A673 (cell line): ENCODE measurements around the gene POLR3G. TPM values are rescaled to one million over a fixed set of nuclear protein-coding genes. Genes with fewer than 3 reads are reported as not detected.

Source experiments
- BruUV-seq: library from RNA; stranded (reverse); fragments of 400-500 nt; replicated peaks from 2 replicates; lab custom pipeline; 2021; lab: Mats Ljungman, UMichigan
- CTCF ChIA-PET: fragments of 300-600 bp; sonication (Branson Sonifier 250); formaldehyde crosslinking; loops from one replicate; lab custom pipeline; 2022; ENCODE audit warnings: antibody characterized with exemption; lab: Charles Lee
- POLR2A ChIA-PET: fragments of 300-600 bp; sonication (Branson Sonifier 250); formaldehyde crosslinking; loops from one replicate; lab custom pipeline; 2022; ENCODE audit warnings: antibody characterized with exemption; ENCODE audit not compliant: low non-redundant PET; lab: Charles Lee
- DNase-seq: peaks from one replicate; pipeline ENCODE4 v3.0.0-alpha.2; 2015; ENCODE audit warnings: low spot score
- H3K27ac ChIP-seq: fragments of 200-600 bp; sonication (generic); 2 replicates; pipeline ENCODE4 v1.5.1; 2016; ENCODE audit warnings: mixed run types, low read depth, mild to moderate bottlenecking, mixed read lengths, antibody characterized with exemption, low read length; ENCODE audit not compliant: poor library complexity, severe bottlenecking
- H3K27me3 ChIP-seq: fragments of 200-600 bp; sonication (generic); replicated peaks from 2 replicates; pipeline ENCODE4 v1.6.1; 2017; ENCODE audit warnings: mixed run types, low read depth, mild to moderate bottlenecking, mixed read lengths, antibody characterized with exemption, low read length; ENCODE audit not compliant: insufficient read depth, poor library complexity
- H3K36me3 ChIP-seq: fragments of 200-600 bp; sonication (generic); 2 replicates; pipeline ENCODE4 v1.6.1; 2016; ENCODE audit warnings: mixed run types, mild to moderate bottlenecking, mixed read lengths, antibody characterized with exemption, low read length; ENCODE audit not compliant: insufficient read depth, poor library complexity, severe bottlenecking
- H3K4me1 ChIP-seq: fragments of 200-600 bp; sonication (generic); 2 replicates; pipeline ENCODE4 v1.6.1; 2017; ENCODE audit warnings: mixed run types, mild to moderate bottlenecking, mixed read lengths, antibody characterized with exemption, low read length; ENCODE audit not compliant: insufficient read depth, poor library complexity, severe bottlenecking
- H3K4me3 ChIP-seq: fragments of 200-600 bp; sonication (generic); 2 replicates; pipeline ENCODE4 v1.5.1; 2016; ENCODE audit warnings: low read depth, mixed run types, mild to moderate bottlenecking, mixed read lengths, low read length; ENCODE audit not compliant: poor library complexity, severe bottlenecking
- H3K9me3 ChIP-seq: fragments of 200-600 bp; sonication (generic); 2 replicates; pipeline ENCODE4 v1.6.1; 2016; ENCODE audit warnings: mixed run types, low read depth, mild to moderate bottlenecking, mixed read lengths, antibody characterized with exemption, low read length; ENCODE audit not compliant: poor library complexity, severe bottlenecking
- EZH2 ChIP-seq: fragments of 200-600 bp; sonication (generic); IDR thresholded peaks from 2 replicates; pipeline ENCODE4 v1.6.1; 2017; ENCODE audit warnings: borderline replicate concordance, low read depth, mild to moderate bottlenecking, mixed read lengths, antibody characterized with exemption, low read length; ENCODE audit not compliant: poor library complexity, severe bottlenecking
- intact Hi-C: fragments of 100-400 bp; cut with micrococcal nuclease; formaldehyde crosslinking; loops from one replicate; pipeline ENCODE4 v1.10.0; 2022; ENCODE audit not compliant: unreplicated experiment
- total RNA-seq: library from RNA; stranded (reverse); gene quantifications from 2 replicates; pipeline ENCODE4 v1.2.3, GENCODE V29; 2021
- TF ChIP-seq, protein P1 (sequence below): fragments of 300-800, 200-600 bp; sonication (generic); conservative IDR thresholded peaks from 2 replicates; pipeline ENCODE4 v1.5.1; 2017; ENCODE audit warnings: low read depth, mild to moderate bottlenecking, antibody characterized with exemption, low read length, moderate library complexity, mixed read lengths

Gene POLR3G
- total RNA-seq, 1 experiment from 2014 or later = 10.6 TPM

- DNase-seq = no peak
- no peak for TF ChIP-seq EZH2
- TF ChIP-seq, protein P1, sequence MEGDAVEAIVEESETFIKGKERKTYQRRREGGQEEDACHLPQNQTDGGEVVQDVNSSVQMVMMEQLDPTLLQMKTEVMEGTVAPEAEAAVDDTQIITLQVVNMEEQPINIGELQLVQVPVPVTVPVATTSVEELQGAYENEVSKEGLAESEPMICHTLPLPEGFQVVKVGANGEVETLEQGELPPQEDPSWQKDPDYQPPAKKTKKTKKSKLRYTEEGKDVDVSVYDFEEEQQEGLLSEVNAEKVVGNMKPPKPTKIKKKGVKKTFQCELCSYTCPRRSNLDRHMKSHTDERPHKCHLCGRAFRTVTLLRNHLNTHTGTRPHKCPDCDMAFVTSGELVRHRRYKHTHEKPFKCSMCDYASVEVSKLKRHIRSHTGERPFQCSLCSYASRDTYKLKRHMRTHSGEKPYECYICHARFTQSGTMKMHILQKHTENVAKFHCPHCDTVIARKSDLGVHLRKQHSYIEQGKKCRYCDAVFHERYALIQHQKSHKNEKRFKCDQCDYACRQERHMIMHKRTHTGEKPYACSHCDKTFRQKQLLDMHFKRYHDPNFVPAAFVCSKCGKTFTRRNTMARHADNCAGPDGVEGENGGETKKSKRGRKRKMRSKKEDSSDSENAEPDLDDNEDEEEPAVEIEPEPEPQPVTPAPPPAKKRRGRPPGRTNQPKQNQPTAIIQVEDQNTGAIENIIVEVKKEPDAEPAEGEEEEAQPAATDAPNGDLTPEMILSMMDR = no peak
- no peaks in the 10 kb centered on the region for H3K9me3 ChIP-seq
- no peak overlapping the region for H3K27ac ChIP-seq
- intact Hi-C loops = no loop called here
- CTCF ChIA-PET = no interaction called here
- H3K4me1 ChIP-seq = no peaks in the 10 kb centered on the region
- BruUV-seq = no TSS peak
- H3K27me3 ChIP-seq = no peaks in the 10 kb centered on the region
- no peak overlapping the region for H3K4me3 ChIP-seq
- POLR2A ChIA-PET = no interaction called here
- H3K36me3 ChIP-seq = no peaks in the 10 kb centered on the region
Measured at GRCh38 chr5:90504743-90505142, 30.1 kb downstream of the POLR3G start.

GRCh38 chr5:90506221-90506620 lies 31.6 kb downstream of the POLR3G start:
- Histone ChIP-seq H3K4me1 (no peaks in the 10 kb centered on the region), H3K9me3 (no peaks in the 10 kb centered on the region), H3K4me3 (no peak overlapping the region), H3K36me3 (no peaks in the 10 kb centered on the region), H3K27ac (no peak overlapping the region), H3K27me3 (no peaks in the 10 kb centered on the region)
- no peak for TF ChIP-seq EZH2
- TF ChIP-seq, protein P1 = no peak
- DNase-seq = no peak
- BruUV-seq = no TSS peak
- intact Hi-C loops = no loop called here
- ChIA-PET POLR2A (no interaction called here), CTCF (no interaction called here)

DNA sequence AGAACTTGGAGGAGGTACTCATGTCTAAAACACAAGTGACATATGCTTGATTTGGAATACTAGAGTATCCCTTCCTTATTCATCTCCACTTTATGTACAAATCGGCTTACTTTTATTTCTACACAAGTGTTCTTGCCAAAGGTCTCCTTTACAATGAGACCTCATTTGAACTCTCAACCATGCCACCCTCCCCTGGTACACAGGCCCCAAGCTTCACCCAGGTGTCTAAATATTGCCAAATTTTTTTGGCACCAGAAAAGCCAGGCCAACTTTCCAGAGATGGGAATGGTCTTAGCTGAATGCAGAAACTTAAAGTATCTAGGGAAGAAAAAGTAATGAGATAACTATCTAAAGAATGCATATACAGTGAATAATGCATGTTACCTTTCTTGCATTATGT lies 35.8 kb downstream of the POLR3G start:
- TF ChIP-seq EZH2 = no peak
- TF ChIP-seq, protein P1 = no peak
- H3K4me3 ChIP-seq = no peak overlapping the region
- H3K27ac ChIP-seq = no peak overlapping the region
- no peak for DNase-seq
- ChIA-PET POLR2A (no interaction called here), CTCF (no interaction called here)
- H3K4me1 ChIP-seq = no peaks in the 10 kb centered on the region
- H3K9me3 ChIP-seq = no peaks in the 10 kb centered on the region
- BruUV-seq = no TSS peak
- intact Hi-C loops = no loop called here
- H3K27me3 ChIP-seq = no peaks in the 10 kb centered on the region
- H3K36me3 ChIP-seq = no peaks in the 10 kb centered on the region
